GM18858 (cell line): Measurements from ENCODE around the gene VPS11.
"Not testable (repeated sequence)": the region's sequence is repeated elsewhere in the genome, so short reads cannot be mapped to it uniquely, and the experiment has no call there.

ENCODE experiments used
- ATAC-seq: cut with Tn5 transposase; IDR thresholded peaks from one replicate; pipeline ENCODE4 v1.9.1; 2021; ENCODE audit not compliant: unreplicated experiment

VPS11 gene

DNA sequence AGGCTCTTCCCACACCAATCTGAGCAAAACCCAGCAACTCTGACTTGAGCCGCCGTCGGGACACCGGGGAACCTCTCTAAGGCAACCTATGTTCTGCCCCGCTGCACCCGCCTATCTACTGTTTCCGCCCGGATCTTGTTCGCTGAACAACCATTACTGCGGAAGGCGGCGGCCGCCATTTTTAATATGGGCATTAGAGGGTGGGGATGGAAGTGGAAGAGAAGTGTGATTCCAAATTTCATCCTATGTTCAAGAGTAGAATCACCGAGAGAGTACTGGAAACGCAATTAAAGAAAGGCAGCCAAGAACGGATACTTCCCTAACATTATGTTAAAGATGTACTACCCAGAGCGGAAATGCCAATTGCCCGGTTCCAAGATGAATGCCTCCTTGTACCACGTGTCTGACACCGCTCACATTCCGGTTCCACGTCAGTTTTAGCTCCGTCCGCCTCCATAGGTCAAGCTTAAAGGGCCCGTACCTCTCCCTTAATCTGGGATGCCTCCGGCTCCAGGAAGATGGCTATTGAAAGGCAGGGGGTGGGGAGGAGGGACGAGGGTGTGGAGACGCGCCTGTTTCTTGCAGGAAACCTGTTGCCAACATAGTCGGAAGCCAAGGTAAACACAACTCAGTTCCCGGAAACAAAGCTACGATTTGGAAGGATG, 34.3 kb downstream of the VPS11 start, which contains the start of gene DPAGT1:
Gene DPAGT1, minus strand, starts transcription at position 95 of the 665 bp plus-strand sequence. CDS start 198 bp downstream, outside the sequence.
- ATAC-seq = peak; percentile 44

DNA sequence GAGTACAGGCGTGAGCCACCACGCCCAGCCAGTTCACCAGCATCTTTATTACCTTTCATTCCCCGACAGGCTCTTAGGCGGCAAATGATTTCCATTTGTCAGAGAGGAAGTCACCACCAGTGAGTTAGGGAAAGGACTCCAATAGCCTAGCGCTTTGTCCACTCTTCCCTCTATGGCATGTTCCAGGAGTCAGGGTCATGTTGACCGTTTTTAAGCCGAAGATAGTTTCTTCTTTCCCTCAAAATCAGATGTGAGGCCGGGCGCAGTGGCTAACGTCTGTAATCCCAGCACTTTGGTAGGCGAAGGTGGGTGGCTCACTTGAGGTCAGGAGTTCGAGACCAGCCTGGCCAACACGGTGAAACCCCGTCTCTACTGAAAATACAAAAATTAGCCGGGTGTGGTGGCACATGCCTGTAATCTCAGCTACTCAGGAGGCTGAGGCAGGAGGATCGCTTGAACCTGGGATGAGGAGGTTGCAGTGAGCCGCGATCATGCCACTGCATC, 35.6 kb downstream of the VPS11 start:
- not testable (repeated sequence) for ATAC-seq

DNA sequence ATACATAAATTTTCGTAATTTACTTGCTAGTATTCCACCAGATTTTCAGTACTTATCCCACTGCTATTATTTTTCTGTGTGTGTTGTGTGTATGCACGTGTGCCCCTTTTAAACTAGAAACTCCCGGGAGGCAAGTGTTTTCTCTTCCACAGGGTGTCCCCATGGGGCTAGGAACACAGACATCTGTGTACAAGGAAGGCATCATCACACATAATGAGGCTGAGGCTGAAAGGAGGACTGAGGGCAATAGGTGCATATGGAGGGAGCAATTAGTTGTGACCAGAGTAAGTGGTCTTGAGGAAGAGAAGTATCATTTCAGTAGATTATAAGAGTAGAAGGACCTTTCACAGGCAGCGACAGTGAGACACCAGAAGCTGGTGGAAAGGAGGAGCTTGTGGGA, 36.2 kb downstream of the VPS11 start:
- no peak for ATAC-seq

DNA sequence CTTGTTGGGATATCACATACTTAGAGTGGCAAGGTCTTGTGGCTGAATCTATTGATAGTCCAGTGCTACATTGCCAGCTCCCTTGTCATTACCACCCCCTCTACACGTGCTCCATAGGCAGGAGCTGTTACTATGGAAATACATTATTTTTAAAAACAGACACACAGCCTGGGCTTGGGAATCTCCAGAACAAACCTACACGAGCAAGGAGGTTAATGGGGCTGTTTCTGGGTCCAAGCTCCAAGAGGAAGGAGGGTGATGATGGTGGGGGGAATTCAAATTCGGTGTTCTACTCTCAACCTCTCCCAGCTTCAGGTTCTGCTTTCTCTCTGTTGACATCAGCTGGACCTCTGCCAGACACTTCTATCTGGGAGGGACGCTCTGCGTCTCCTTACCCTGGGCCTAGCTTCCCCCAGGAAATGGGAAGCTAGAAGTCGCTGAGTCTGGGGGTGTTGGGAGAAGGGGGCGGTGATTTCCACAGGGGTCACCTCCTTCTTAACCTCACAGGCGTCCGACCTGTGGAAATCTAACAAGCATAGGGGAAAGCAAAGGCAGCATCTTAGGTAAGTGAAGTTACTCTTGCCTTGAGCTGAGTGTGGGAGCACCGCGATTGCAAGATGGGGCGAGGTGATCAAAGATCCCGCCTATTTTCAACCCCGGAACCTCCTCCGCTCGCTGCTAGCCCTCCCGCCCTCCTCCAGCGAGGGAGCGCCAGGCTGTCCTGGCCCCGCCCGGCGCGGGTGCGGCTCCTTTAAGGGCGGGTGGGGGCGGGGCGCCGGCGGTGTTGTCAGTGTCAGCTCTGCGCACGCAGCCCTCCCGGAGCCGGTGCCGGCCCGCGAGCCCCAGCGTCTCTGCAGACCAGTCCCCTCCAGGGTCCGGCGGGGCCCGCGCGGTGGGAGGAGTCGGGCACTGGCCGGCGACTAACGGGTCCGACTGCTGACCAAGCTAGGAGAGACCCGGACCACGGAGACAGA, 39.2 kb downstream of the VPS11 start, which contains the start of gene C2CD2L:
Gene C2CD2L, plus strand, starts transcription at position 781 of the 974 bp plus-strand sequence. CDS start 398 bp downstream, outside the sequence.
- ATAC-seq = peak; percentile 59

DNA sequence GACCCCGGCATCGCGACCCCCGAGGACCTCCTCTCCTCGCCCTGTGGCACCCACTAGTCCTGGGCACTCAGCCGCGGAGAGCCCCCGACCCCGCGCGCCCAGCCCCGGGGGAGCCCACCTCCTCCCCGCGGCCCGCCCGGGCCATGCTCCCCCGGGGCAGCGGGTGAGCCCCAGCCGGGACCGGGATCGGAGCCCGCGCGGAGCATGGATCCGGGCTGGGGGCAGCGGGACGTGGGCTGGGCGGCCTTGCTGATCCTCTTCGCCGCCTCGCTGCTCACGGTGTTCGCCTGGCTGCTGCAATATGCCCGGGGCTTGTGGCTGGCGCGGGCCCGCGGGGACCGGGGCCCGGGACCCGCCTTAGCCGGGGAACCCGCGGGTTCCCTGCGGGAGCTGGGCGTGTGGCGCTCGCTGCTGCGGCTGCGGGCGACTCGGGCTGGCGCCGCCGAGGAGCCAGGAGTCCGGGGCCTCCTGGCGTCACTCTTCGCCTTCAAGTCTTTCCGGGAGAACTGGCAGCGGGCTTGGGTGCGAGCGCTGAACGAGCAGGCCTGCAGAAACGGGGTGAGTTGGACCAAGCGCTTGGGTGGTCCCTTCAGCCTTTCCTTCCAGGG, 40.0 kb downstream of the VPS11 start:
- no peak for ATAC-seq

DNA sequence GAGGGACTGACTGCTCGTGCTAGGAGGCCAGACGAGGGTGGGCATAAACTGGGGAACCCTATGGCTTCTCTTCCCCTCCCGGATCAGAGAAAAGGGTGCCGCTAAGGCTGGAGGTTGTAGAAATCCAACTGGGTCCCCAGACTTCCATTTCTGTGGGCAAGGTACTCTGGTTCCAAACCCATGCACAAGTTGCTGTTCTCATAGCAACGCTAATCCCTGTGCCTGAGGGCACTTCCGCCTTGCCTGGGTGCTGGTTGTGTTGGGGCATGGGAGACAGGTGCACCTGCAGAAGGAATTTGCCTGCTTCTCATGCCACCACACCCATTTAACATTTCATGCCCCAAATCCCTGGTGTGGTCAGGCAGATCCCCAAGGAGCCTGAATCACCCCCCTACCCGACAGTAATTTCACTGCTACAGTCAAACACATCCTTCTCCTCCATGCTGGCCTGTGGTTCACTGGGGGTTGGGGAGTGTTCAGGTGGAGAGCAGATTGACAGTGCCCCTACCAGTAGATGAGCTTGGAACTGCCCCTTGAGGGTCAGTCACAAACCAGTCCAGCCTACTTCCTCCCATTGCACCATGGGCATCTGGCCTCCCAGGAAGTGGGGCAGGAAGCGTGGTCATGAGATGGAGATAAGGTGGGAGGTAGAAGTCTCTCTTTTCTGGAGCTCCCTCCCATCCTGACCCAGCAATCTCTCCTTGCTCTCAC, 40.7 kb downstream of the VPS11 start:
- no peak for ATAC-seq

DNA sequence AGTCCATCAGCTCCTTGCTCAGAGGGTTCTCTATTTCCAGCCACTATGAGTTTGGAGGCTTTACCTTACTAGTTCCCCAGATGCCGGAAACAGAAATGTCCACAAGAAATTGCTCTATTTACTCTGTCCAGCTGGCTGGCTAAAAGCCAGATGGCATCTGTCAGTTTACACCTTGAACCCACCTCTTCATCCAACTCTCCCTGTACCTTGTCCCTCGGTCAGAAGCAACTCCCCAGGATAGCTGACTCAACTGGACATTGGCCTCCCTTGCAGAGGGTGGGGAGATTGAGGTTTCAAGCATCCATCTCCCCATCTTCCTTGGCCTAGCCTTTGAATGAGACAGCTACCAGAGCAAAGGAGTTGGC, 41.2 kb downstream of the VPS11 start:
- no peak for ATAC-seq

DNA sequence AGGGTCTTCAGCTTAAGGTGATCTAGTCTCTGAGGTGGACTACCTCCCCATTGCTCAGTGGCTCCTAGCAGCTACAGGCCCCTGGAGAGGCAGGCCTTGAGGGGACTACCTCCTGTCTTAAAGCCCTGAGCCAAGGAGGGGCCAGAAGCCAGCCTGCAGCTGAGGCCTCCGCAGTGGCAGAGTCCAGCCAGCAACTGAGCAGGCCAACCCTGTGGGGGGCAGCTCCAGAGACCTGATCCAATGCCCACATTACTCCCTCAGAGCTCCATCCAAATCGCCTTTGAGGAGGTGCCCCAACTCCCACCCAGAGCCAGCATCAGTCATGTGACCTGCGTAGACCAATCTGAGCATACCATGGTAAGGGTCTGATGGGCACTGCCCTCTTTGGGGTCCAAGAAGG, 42.2 kb downstream of the VPS11 start:
- ATAC-seq = no peak

DNA sequence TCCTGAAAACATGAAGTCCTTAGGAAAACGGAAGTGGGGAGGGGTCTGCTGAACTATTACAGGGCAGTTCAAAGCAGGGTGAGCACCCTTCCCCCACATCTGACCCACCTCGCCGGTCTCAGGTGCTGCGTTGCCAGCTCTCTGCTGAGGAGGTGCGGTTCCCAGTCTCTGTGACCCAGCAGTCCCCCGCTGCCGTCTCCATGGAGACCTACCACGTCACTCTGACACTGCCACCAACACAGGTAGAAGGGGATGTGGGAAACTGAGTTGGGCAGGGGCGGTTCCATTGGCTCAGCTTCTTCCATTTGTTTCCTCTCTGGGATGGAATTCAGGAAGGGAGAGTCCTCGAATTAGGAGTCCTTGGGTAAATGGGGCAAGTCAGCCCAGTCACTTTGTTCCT, 42.8 kb downstream of the VPS11 start:
- ATAC-seq = no peak

DNA sequence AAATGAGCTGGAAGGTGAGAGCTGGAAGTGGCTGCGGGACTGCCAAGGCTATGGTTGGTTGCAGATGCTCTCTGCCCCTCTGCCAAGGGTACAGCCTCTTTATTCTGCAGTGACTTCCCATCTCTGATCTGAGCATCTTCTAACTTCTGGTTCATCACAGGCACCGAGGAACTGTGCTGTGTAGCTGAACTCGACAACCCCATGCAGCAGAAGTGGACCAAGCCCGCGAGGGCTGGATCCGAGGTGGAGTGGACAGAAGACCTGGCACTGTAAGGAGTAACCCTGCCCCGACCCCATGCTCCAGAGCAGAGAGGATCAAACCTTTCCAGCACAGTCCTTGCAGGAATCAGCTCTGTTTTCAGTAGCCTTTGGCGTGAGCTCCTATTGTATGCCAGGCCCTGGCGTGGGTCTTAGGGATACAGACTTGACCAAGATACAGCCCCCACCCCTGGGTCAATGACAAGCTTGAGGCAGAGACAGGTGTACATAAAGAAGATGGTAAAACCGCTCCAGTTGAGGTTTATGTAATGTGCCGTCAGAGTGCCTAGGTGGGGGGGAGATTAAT, 43.8 kb downstream of the VPS11 start:
- no peak for ATAC-seq

DNA sequence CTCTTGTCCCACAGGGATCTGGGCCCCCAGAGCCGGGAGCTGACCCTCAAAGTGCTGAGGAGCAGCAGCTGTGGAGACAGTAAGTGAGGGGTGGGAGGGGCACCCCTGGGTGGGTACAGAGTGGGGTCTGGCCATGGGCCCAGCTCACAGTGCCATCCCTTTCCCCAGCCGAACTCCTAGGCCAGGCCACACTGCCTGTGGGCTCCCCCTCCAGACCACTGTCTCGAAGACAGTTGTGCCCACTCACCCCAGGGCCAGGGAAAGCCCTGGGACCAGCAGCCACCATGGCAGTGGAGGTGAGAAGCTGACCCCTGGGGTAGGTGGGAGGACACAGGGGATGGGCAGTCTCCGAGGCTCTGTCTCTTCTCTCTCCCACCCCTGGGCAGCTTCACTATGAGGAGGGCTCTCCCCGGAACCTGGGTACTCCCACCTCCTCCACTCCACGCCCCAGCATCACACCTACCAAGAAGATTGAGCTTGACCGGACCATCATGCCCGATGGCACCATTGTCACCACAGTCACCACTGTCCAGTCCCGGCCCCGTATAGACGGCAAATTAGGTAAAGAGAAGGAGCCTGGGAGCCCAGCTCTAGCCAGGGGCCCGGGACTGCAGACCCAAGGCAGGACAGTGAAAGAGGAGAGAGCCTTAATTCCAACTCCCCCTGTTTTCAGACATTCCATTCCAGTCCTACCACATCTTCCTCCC, 44.8 kb downstream of the VPS11 start:
- ATAC-seq = no peak

DNA sequence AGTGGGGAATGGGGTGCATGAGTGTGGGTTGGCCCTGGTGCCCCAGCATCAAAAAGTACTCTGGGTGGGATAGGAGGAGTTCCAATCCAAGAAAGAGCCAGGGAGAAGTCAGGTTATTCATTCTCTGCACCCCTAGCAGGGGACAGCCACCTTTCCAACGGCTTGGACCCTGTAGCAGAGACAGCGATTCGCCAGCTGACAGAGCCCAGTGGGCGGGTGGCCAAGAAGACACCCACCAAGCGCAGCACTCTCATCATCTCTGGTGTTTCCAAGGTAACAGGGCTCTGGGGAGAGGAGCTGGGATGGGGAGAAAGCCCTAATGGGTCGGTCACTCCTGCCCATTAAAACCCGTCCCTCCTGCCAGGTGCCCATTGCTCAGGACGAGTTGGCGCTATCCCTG, 46.1 kb downstream of the VPS11 start:
- ATAC-seq = no peak

DNA sequence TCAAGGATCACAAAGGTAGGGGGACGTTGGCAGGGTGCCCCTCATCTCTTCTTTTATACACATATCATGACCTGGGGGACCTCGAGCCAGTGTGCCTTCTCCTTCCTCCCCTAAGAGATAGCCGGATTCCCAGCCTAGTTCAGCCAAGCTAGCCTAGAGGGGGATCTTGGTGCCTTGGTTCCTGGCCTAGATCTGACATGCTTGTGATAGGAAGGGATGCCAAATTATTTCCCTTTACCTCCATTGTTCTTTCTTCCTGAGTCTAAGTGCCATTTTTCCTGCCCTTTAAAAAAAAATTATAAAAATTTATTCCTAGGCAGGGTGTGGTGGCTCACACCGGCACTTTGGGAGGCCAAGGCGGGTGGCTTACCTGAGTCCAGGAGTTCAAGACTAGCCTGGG, 46.7 kb downstream of the VPS11 start:
- ATAC-seq = no peak

DNA sequence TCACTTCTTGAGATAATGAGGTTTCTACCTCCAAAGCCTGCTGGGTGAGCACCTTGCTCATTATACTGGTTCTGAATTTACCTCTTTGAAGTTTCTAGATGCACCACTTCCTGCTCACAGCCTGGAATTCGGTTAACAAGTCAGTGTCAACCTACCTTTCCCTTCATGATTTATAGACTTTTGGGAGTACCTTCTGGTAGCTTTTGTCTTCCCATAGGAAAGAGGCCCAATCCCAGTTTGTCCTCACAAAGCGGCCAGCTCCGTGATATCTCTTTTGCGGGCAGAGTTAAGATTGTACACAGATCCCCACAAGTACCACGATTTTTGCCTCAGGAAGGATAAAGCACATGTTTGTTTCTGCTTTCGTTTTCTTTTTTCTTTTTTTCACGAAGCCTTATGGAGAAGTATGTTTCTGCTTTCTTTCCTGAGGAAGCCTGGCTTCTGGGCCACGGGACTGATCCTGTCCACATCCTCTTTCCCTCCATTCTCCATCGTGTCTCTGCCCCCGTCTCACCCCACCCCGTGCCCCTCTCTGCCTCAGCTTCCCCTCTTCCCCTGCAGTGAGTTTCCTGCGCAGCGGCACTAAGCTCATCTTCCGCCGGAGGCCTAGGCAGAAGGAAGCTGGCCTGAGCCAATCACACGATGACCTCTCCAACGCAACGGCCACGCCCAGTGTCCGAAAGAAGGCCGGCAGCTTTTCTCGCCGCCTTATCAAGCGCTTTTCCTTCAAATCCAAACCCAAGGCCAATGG, 48.0 kb downstream of the VPS11 start:
- ATAC-seq = no peak

DNA sequence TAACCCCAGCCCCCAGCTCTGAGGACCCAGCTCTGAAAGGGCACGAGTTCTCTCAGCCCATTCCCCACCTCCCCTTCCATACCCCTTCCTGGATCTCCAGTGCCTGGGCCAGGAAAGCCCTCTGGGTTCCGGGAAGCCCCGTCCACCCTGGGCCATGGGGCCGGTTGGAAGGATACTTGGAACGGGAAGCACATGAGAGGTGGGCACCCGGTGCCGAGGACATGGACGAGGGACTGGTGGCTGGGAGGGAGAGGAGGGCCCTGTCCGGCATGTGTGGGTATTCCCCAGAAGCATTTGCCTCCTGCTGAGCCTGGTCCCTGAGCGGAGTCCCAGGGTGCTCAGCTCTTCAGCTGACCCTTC, 48.6 kb downstream of the VPS11 start:
- no peak for ATAC-seq

DNA sequence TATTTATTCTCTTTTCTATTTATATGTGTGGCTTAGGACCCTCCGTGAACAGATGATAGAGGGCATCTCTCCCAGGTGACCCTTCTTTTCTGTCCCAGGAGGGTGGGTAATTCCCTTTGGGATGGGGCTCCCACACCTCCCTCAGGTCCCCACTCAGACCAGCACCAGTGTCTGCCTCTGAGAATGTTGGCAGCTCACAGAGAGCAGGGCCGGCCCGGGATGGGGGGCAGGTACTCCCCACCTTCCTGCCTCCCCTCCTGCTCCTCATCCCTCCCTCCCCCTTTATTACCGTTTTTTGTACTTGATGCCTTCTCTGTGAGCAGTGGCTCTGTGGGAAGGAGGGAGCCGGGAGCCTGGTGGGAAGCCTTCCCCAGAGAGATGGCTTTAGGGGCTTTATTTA, 49.0 kb downstream of the VPS11 start:
- no peak for ATAC-seq

DNA sequence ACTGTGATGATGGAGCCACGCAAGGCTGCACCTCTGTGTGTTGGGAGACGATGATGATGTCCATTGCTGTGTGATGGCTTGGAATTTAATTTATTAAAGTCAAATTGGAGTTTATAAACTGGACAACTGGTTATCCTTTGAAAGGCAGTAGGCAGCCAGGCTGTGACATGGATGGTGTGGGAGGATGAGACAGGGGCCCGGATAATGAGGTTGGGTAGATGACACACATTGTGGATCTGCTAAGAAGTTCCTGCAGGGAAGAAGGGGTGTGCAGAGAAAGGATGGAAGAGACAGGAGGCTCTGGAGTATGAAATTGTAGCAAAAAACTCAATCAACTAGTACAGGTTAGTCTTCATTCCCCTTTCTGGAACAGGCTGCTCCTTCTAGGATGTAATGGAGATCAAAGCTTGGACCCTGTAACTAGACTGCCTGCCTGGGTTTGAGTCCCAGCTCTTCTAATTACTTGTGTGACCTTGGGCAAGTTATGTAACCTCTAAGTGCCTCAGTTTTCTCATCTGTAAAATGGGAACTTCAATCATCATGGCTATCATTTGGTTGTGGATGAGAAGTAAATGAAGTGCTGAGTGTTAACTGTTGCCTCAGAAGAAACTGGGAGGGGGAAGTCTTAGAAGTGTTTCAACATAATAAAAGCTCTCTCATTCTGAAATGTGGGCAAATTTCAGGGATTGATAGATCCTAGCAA, 49.5 kb downstream of the VPS11 start:
- no peak for ATAC-seq

DNA sequence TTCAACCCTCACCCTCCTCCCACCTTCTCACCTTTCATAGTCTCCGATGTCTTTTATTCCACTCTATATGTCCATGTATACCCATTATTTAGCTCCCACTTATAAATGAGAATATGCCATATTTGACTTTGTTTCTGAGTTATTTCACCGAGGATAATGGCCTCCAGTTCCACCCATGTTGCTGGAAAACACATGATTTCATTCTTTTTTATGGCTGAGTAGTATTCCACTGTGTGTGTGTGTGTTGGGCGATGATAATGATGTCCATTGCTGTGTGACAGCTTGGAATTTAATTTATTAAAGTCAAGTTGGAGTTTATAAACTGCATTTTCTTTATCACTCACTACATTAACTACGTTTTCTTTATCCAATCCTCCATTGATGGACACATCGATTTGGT, 50.6 kb downstream of the VPS11 start:
- no peak for ATAC-seq

DNA sequence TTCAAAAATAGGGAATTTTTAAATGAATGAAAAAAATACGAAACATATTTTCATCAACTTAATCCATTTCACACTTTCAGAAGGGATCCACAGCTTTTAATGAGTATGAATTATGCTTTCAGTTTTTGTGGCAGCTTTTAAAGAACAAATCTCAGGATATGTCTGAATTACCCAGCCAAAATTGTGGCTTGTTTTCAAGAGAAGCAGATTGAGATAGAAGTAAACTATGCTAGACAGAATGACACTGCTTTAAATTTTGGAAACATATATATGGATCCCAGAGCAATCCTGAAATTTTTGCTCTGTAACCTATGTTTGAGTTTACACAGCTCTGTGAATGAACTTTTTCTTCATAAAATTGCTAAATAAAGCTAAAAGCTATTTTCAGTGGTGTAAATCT, 51.3 kb downstream of the VPS11 start:
- no peak for ATAC-seq
